PFSK-1 (cell line): ENCODE data around the gene MCHR1.

Experiments
- FOXP2 ChIP-seq: optimal IDR thresholded peaks from 2 replicates; pipeline ENCODE3; 2011; ENCODE audit warnings: borderline replicate concordance, control low read depth, inconsistent platforms; ENCODE audit not compliant: insufficient read depth; ENCODE audit errors: extremely low read length, extremely low read depth
- POLR2AphosphoS5 ChIP-seq: IDR thresholded peaks from 2 replicates; pipeline ENCODE4 v1.6.1; 2012; ENCODE audit warnings: low read depth, mild to moderate bottlenecking, control low read depth, low read length, moderate library complexity
- SIN3A ChIP-seq: IDR thresholded peaks from 2 replicates; pipeline ENCODE4 v1.6.1; 2012; ENCODE audit warnings: mild to moderate bottlenecking, low read length, moderate library complexity, borderline replicate concordance; ENCODE audit not compliant: insufficient read depth
- TAF1 ChIP-seq: IDR thresholded peaks from 2 replicates; pipeline ENCODE4 v1.6.1; 2012; ENCODE audit warnings: low read length, control low read depth, borderline replicate concordance; ENCODE audit not compliant: insufficient read depth
- TF ChIP-seq, protein P1 (sequence below), 2 experiments: IDR thresholded peaks; 2 replicates each; pipeline versions ENCODE4 v1.6.1 to v1.8.0; 2011 to 2012; ENCODE audit warnings: low read depth in 2 of 2, low read length in 2 of 2, control low read depth in 1 of 2, inconsistent platforms in 1 of 2, mild to moderate bottlenecking in 1 of 2, moderate library complexity in 1 of 2; ENCODE audit not compliant: insufficient read depth in 1 of 2

Gene MCHR1

DNA sequence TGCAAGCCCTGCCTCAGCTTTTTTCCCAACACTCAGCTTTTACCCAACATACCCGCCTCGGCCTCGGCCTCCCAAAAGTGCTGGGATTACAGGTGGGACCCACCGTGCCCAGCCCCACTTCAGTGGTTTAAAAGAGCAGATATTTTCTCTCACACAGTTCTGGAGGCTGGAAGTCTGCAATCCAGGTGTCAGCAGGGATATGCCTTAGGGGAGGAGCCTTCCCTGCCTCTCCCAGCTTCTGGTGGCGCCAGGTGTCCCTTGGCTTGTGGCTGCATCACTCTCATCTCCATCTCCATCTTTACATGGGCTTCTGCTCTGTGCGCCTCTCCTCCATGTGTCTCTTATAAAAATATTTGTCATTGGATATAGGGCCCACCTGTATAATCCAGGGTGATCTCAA is 50.0 kb downstream of the MCHR1 start:
- TF ChIP-seq POLR2AphosphoS5 = no peak
- TF ChIP-seq, protein P1, sequence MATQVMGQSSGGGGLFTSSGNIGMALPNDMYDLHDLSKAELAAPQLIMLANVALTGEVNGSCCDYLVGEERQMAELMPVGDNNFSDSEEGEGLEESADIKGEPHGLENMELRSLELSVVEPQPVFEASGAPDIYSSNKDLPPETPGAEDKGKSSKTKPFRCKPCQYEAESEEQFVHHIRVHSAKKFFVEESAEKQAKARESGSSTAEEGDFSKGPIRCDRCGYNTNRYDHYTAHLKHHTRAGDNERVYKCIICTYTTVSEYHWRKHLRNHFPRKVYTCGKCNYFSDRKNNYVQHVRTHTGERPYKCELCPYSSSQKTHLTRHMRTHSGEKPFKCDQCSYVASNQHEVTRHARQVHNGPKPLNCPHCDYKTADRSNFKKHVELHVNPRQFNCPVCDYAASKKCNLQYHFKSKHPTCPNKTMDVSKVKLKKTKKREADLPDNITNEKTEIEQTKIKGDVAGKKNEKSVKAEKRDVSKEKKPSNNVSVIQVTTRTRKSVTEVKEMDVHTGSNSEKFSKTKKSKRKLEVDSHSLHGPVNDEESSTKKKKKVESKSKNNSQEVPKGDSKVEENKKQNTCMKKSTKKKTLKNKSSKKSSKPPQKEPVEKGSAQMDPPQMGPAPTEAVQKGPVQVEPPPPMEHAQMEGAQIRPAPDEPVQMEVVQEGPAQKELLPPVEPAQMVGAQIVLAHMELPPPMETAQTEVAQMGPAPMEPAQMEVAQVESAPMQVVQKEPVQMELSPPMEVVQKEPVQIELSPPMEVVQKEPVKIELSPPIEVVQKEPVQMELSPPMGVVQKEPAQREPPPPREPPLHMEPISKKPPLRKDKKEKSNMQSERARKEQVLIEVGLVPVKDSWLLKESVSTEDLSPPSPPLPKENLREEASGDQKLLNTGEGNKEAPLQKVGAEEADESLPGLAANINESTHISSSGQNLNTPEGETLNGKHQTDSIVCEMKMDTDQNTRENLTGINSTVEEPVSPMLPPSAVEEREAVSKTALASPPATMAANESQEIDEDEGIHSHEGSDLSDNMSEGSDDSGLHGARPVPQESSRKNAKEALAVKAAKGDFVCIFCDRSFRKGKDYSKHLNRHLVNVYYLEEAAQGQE (IDR thresholded peaks at IDR 0.05; ENCODE audit: insufficient read depth in 1 of 2, low read depth in 2 of 2, low read length in 2 of 2) = no peak
- no peak for TF ChIP-seq SIN3A
- no peak for TF ChIP-seq TAF1
- no peak for TF ChIP-seq FOXP2
